GM12891 (cell line): Measurements from ENCODE around the gene SPRED1.
"Not testable (repeated sequence)": the region's sequence is repeated elsewhere in the genome, so short reads cannot be mapped to it uniquely, and the experiment has no call there.

ENCODE experiments used
- PAX5 ChIP-seq: IDR thresholded peaks from 2 replicates; pipeline ENCODE4 v1.6.1; 2011; ENCODE audit warnings: low read length, moderate library complexity, mild to moderate bottlenecking; ENCODE audit not compliant: insufficient read depth, severe bottlenecking
- POLR2A ChIP-seq: IDR thresholded peaks from 2 replicates; pipeline ENCODE4 v1.6.1; 2011; ENCODE audit warnings: low read depth, low read length, control low read depth
- POLR2AphosphoS5 ChIP-seq: IDR thresholded peaks from 2 replicates; pipeline ENCODE4 v1.6.1; 2011; ENCODE audit warnings: low read depth, low read length, control low read depth
- TAF1 ChIP-seq: IDR thresholded peaks from 2 replicates; pipeline ENCODE4 v1.6.1; 2011; ENCODE audit warnings: low read depth, low read length, control low read depth

- not testable (repeated sequence) for TF ChIP-seq POLR2A, POLR2AphosphoS5, PAX5, TAF1
Observed at GRCh38 chr15:38237021-38237420, 15.6 kb upstream of the SPRED1 start.
